BLaER1 (cell line): Measurements from ENCODE around the gene SPATA2.

Experiments
- H3K27ac ChIP-seq: shearing (Covaris generic); formaldehyde crosslinking; 2 replicates; pipeline ENCODE4 v1.8.1; 2022
- H3K27me3 ChIP-seq: shearing (Covaris generic); formaldehyde crosslinking; 2 replicates; pipeline ENCODE4 v1.8.1; 2022
- H3K36me3 ChIP-seq: shearing (Covaris generic); formaldehyde crosslinking; 2 replicates; pipeline ENCODE4 v1.8.1; 2022
- H3K4me1 ChIP-seq: shearing (Covaris generic); formaldehyde crosslinking; 2 replicates; pipeline ENCODE4 v1.8.1; 2022
- H3K4me2 ChIP-seq: shearing (Covaris generic); formaldehyde crosslinking; 2 replicates; pipeline ENCODE4 v1.8.1; 2022
- H3K4me3 ChIP-seq: shearing (Covaris generic); formaldehyde crosslinking; 2 replicates; pipeline ENCODE4 v1.8.1; 2022
- H3K9ac ChIP-seq: shearing (Covaris generic); formaldehyde crosslinking; 2 replicates; pipeline ENCODE4 v1.8.1; 2022
- H3K9me3 ChIP-seq: shearing (Covaris generic); formaldehyde crosslinking; 2 replicates; pipeline ENCODE4 v1.8.1; 2022
- H4K20me1 ChIP-seq: shearing (Covaris generic); formaldehyde crosslinking; 2 replicates; pipeline ENCODE4 v1.8.1; 2022
- Cebpa-rat ChIP-seq: shearing (Covaris generic); IDR thresholded peaks from 2 replicates; pipeline ENCODE4 v1.8.1; 2022

Gene SPATA2

DNA sequence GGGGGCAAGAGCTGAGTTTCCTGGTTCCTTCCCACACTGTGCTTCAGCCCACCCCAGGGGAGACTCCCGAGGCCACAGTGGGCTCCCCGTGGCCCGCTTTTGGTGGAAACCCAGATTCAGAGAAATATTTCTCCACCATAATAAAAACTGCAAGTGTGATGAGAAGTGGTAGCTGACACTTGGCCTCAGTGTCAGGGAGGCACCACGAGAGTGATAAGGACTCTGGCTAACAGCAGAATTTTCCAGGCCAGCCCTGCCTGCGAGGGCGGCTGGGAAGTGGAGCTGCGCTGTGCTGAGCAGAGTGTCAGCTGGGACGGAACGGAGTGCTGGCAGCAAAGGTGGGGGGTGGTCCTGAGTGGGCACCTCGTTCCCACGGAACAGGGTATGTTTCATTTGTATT lies 22.5 kb downstream of the SPATA2 start:
- Histone ChIP-seq H3K27me3 (no peaks in the 10 kb centered on the region), H3K4me2 (peak overlapping the region; percentile 51), H3K9ac (peak overlapping the region; percentile 46; the same call in 1 of the 2 replicates), H4K20me1 (no peaks in the 10 kb centered on the region), H3K4me3 (no peak overlapping the region), H3K27ac (peak overlapping the region; percentile 54; the same call in 1 of the 2 replicates), H3K9me3 (peaks cover 4% of the 10 kb centered on the region; the same call in 1 of the 2 replicates), H3K4me1 (peaks cover 69% of the 10 kb centered on the region), H3K36me3 (0 out of 2 replicates have a peak, but pooled peaks cover 9% of the 10 kb centered on the region)
- TF ChIP-seq Cebpa-rat, result no peak

GRCh38 chr20:49892260-49892659 lies 23.1 kb downstream of the SPATA2 start:
- H3K27me3 ChIP-seq, result no peaks in the 10 kb centered on the region
- no peaks in the 10 kb centered on the region for H3K9me3 ChIP-seq
- no peaks in the 10 kb centered on the region for H4K20me1 ChIP-seq
- H3K9ac ChIP-seq, result peak overlapping the region; percentile 46; the same call in 1 of the 2 replicates
- H3K4me3 ChIP-seq, result no peak overlapping the region
- H3K27ac ChIP-seq, result peak overlapping the region; percentile 54; the same call in 1 of the 2 replicates
- 0 out of 2 replicates have a peak, but pooled peaks cover 9% of the 10 kb centered on the region for H3K36me3 ChIP-seq
- peaks cover 70% of the 10 kb centered on the region for H3K4me1 ChIP-seq
- no peak for TF ChIP-seq Cebpa-rat
- H3K4me2 ChIP-seq, result peak overlapping the region; percentile 51

- Histone ChIP-seq H3K4me3 (no peak overlapping the region), H3K9me3 (no peaks in the 10 kb centered on the region), H3K36me3 (0 out of 2 replicates have a peak, but pooled peaks cover 9% of the 10 kb centered on the region), H4K20me1 (no peaks in the 10 kb centered on the region), H3K4me1 (peaks cover 76% of the 10 kb centered on the region), H3K27me3 (no peaks in the 10 kb centered on the region), H3K4me2 (no peak overlapping the region), H3K27ac (no peak overlapping the region), H3K9ac (no peak overlapping the region)
- no peak for TF ChIP-seq Cebpa-rat
Measured at GRCh38 chr20:49891476-49892110, 23.7 kb downstream of the SPATA2 start.

DNA sequence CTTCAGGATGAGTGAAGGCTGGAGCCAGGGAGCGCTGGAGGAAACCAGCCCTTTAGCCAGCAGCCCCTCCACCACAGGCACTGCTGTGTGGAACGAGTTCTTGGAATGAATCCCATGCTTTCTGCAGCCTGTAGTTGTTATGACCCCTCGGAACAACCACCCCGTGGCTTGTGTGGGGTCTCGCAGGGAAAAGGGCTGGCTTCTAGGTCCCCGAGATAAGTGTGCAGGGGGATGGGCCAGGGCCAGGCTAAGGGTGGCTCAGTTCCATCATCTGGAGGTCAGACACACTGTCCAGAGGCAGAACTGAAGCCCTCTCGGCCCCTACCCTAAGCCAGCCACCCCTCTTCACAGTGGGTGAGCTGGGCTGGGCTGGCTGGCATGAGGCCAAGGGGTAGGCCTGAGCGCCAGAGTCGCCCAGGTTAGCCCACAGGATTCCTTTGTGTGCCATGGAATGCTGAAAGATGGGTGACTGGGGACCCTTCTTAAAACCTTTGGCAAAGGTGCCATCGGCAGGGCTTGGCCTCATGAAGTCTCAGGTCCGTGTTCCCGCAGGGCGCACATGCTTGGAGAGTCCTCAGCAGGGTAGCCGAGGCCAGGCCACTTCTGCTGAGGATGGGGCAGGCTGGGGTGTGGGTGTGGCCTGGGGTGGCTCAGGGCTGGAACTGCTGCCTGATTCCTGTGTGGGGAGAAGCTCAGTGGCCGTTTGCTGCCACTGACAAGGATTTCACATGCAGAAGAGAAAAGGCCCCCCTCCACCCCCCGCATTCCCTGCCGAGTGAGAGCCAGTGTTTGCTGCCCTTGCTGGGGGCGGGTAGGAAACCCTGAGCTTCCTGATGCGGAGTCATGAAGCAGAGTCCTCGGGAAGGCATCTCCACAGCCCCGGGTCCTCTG lies 24.6 kb downstream of the SPATA2 start:
- no peaks in the 10 kb centered on the region for H3K9me3 ChIP-seq
- no peak for TF ChIP-seq Cebpa-rat
- H3K27me3 ChIP-seq, result no peaks in the 10 kb centered on the region
- H3K4me2 ChIP-seq, result 0 out of 2 replicates have a peak overlapping the region, but pooled peaks have one; percentile 17
- no peak overlapping the region for H3K4me3 ChIP-seq
- no peak overlapping the region for H3K9ac ChIP-seq
- no peaks in the 10 kb centered on the region for H4K20me1 ChIP-seq
- H3K4me1 ChIP-seq, result peaks cover 85% of the 10 kb centered on the region
- H3K36me3 ChIP-seq, result 0 out of 2 replicates have a peak, but pooled peaks cover 9% of the 10 kb centered on the region
- H3K27ac ChIP-seq, result peak overlapping the region; percentile 40; the same call in 1 of the 2 replicates

DNA sequence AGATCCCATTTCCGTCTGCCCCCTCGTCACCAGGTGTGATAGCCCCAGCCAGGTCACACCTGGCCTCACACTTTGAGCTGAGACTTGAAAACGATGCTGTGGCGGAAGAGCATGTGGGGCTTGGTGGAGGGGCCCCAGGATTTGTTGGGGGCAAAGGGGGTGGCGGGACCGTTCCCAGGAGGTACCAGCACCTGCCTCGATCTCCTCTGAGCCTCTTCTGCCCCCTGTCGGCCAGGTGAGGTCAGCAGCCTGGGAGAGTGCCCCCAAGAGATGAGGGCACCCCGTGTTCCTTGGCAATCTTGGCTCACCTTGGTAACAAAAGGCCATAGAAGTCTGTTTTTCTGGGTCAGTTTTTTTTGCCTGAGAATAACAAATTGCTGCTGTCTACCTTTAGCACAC lies 25.4 kb downstream of the SPATA2 start:
- Histone ChIP-seq H4K20me1 (no peaks in the 10 kb centered on the region), H3K36me3 (peaks cover 17% of the 10 kb centered on the region), H3K9me3 (no peaks in the 10 kb centered on the region), H3K27ac (no peak overlapping the region), H3K9ac (peak overlapping the region; percentile 36; the same call in 1 of the 2 replicates), H3K4me3 (no peak overlapping the region), H3K4me1 (peaks cover 93% of the 10 kb centered on the region), H3K27me3 (no peaks in the 10 kb centered on the region), H3K4me2 (peak overlapping the region; percentile 83)
- TF ChIP-seq Cebpa-rat, result no peak

- H3K36me3 ChIP-seq, result peaks cover 24% of the 10 kb centered on the region
- no peak overlapping the region for H3K4me3 ChIP-seq
- H3K4me2 ChIP-seq, result peak overlapping the region; percentile 83
- H3K4me1 ChIP-seq, result peaks cover 99% of the 10 kb centered on the region
- peak overlapping the region; percentile 57 for H3K27ac ChIP-seq
- no peaks in the 10 kb centered on the region for H4K20me1 ChIP-seq
- no peaks in the 10 kb centered on the region for H3K9me3 ChIP-seq
- no peak for TF ChIP-seq Cebpa-rat
- H3K27me3 ChIP-seq, result no peaks in the 10 kb centered on the region
- peak overlapping the region; percentile 36; the same call in 1 of the 2 replicates for H3K9ac ChIP-seq
Measured at GRCh38 chr20:49889001-49889934, 26.1 kb downstream of the SPATA2 start.

GRCh38 chr20:49888212-49889000 lies 26.9 kb downstream of the SPATA2 start:
- Histone ChIP-seq H3K36me3 (peaks cover 32% of the 10 kb centered on the region), H3K4me1 (peaks cover 92% of the 10 kb centered on the region)
- TF ChIP-seq Cebpa-rat, result no peak

More at GRCh38 chr20:49888212-49889000, 26.9 kb downstream of the SPATA2 start:
- Histone ChIP-seq H3K9ac (peak overlapping the region; percentile 77; the same call in 1 of the 2 replicates), H3K27me3 (no peaks in the 10 kb centered on the region), H3K4me2 (peak overlapping the region; percentile 83), H3K4me3 (no peak overlapping the region; the same call in 1 of the 2 replicates), H3K9me3 (no peaks in the 10 kb centered on the region), H3K27ac (peak overlapping the region; percentile 88), H4K20me1 (no peaks in the 10 kb centered on the region)
